HK-2 (cell line): Measurements from ENCODE around the gene SEC14L3.
A peak's percentile ranks its signal among the peaks of the same experiment; 100 is the strongest.
"Not testable (repeated sequence)": the region's sequence is repeated elsewhere in the genome, so short reads cannot be mapped to it uniquely, and the experiment has no call there.

Source experiments
- DNase-seq: peaks from one replicate; pipeline ENCODE4 v3.0.0-alpha.2; 2018; ENCODE audit not compliant: unreplicated experiment

The SEC14L3 gene

GRCh38 chr22:30486118-30486517 lies 14.3 kb upstream of the SEC14L3 start:
- no peak for DNase-seq

- peak; percentile 65 for DNase-seq
These were observed 13.7 kb upstream of the SEC14L3 start for GRCh38 chr22:30485362-30485988.

- no peak for DNase-seq
These were observed 11.4 kb upstream of the SEC14L3 start for GRCh38 chr22:30483169-30483568.

GRCh38 chr22:30481711-30482110 lies 9.9 kb upstream of the SEC14L3 start:
- no peak for DNase-seq

- DNase-seq, result no peak
These were observed 8.2 kb upstream of the SEC14L3 start for GRCh38 chr22:30479981-30480380.

GRCh38 chr22:30474683-30475424 lies 3.0 kb upstream of the SEC14L3 start:
- no peak for DNase-seq

- DNase-seq, result no peak
These were observed 2.3 kb upstream of the SEC14L3 start for GRCh38 chr22:30474121-30474520.

- DNase-seq, result no peak
These were observed 1.3 kb upstream of the SEC14L3 start for GRCh38 chr22:30472994-30473720.

GRCh38 chr22:30470655-30471054 lies 1.2 kb downstream of the SEC14L3 start:
- DNase-seq, result no peak

- no peak for DNase-seq
These were observed 2.7 kb downstream of the SEC14L3 start for GRCh38 chr22:30469165-30469564.

GRCh38 chr22:30460555-30460954 lies 11.3 kb downstream of the SEC14L3 start:
- not testable (repeated sequence) for DNase-seq

- DNase-seq, result no peak
These were observed 11.7 kb downstream of the SEC14L3 start for GRCh38 chr22:30460147-30460546.

GRCh38 chr22:30459181-30460052 lies 12.4 kb downstream of the SEC14L3 start:
- no peak for DNase-seq

- DNase-seq, result no peak
These were observed 13.8 kb downstream of the SEC14L3 start for GRCh38 chr22:30457981-30458380.

GRCh38 chr22:30455075-30455840 lies 16.6 kb downstream of the SEC14L3 start:
- no peak for DNase-seq

GRCh38 chr22:30453731-30454510 lies 17.9 kb downstream of the SEC14L3 start:
- peak; percentile 15 for DNase-seq

- no peak for DNase-seq
These were observed 19.0 kb downstream of the SEC14L3 start for GRCh38 chr22:30452861-30453260.

GRCh38 chr22:30451488-30451887 lies 20.3 kb downstream of the SEC14L3 start:
- not testable (repeated sequence) for DNase-seq

- DNase-seq, result no peak
These were observed 24.2 kb downstream of the SEC14L3 start for GRCh38 chr22:30447656-30448055.

GRCh38 chr22:30445438-30446145 lies 26.2 kb downstream of the SEC14L3 start:
- no peak for DNase-seq
